ENCODE data around the gene DCC.

- TF ChIP-seq CTCF (IDR thresholded peaks at IDR 0.05) (no peak), POLR2A (IDR thresholded peaks at IDR 0.05) (no peak), EP300 (IDR thresholded peaks at IDR 0.05) (no peak), POLR2AphosphoS5 (IDR thresholded peaks at IDR 0.05) (no peak)
Measured at GRCh38 chr18:53402670-53403069, 1062.7 kb downstream of the DCC start.
